Retinal pigment epithelial cell (primary cell): ENCODE data around the gene SPP1.

Source experiments
- DNase-seq: peaks from one replicate; pipeline ENCODE4 v3.0.0-alpha.2; 2010; ENCODE audit warnings: low read depth
- H3K4me3 ChIP-seq: 2 replicates; pipeline ENCODE4 v1.5.1; 2011; ENCODE audit warnings: mild to moderate bottlenecking, low read length, control low read depth, moderate library complexity
- CTCF ChIP-seq: conservative IDR thresholded peaks from 2 replicates; pipeline ENCODE4 v1.5.1; 2011; ENCODE audit warnings: low read depth, low read length, control low read depth, inconsistent platforms

Gene SPP1

GRCh38 chr4:87956501-87956900, 19.0 kb upstream of the SPP1 start:
- H3K4me3 ChIP-seq, result no peak overlapping the region
- TF ChIP-seq CTCF, result no peak

GRCh38 chr4:87957061-87957460, 18.5 kb upstream of the SPP1 start:
- DNase-seq, result no peak
- no peak overlapping the region for H3K4me3 ChIP-seq
- TF ChIP-seq CTCF, result no peak

More at GRCh38 chr4:87956501-87956900, 19.0 kb upstream of the SPP1 start:
- no peak for DNase-seq

- DNase-seq, result no peak
- no peak overlapping the region for H3K4me3 ChIP-seq
- TF ChIP-seq CTCF, result no peak
These were observed 13.5 kb upstream of the SPP1 start for GRCh38 chr4:87961993-87962392.

DNA sequence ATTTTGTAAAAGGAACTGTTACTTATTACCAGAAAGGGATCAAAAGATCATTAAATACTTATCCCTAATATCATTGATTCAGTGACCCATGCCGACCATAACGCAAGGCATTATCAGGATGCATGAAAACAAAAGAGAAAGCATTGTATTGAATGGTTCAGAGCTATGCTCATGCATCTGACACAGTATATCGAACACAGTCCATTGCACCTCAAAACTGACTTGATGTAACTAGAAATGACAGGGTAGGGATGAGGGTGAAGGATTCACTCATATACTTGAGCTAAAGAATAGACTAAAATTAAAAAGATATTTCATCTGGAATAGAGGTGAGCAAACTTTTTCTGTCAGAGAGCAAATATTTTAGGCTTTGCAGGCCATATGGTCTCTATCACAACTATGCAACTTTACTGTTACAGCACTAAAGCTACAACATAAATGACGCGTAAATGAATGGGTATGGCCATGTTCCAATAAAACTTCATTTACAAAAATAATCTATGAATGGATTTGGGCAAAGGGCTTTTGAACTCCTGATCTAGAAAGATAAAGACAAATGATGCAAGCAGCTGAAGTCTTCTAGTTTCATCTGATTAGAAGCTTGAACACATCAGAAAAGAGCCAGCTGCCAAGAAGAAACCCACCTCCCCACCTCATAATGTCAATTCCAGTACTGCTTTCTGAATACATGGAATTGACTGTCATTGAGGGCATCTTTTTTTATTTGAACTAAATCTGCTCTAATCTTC, 12.9 kb upstream of the SPP1 start:
- no peak for DNase-seq
- H3K4me3 ChIP-seq, result no peak overlapping the region
- no peak for TF ChIP-seq CTCF

GRCh38 chr4:87965501-87965975, 10.0 kb upstream of the SPP1 start:
- H3K4me3 ChIP-seq, result no peak overlapping the region
- DNase-seq, result no peak
- no peak for TF ChIP-seq CTCF

DNA sequence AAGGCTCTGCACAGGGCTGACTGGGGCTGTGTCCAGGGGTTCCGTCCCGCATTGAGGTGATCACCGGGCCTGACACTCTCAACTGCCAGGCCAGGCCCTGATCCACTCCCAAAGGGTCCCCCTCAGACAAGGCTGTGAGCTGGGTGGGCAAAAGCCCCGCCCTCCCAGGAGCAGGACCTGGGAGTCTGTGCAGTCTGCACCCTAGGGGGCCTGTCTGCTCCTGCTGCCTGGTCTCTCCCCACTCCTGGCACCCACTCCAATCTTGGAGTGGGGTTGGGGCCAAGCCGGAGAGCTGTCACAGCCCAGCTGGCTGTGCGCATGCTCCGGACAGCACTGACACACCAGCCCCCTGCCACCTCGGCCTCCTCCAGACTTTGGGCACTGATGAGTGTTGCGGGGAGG, 9.4 kb upstream of the SPP1 start:
- no peak overlapping the region for H3K4me3 ChIP-seq
- no peak for DNase-seq
- TF ChIP-seq CTCF, result no peak

- no peak for DNase-seq
- H3K4me3 ChIP-seq, result no peak overlapping the region
- TF ChIP-seq CTCF, result no peak
These were observed 8.3 kb upstream of the SPP1 start for GRCh38 chr4:87967193-87967592.
